Thyroid gland (tissue), 4 donors: ENCODE results near the gene KCNK4.

ENCODE experiments used
- POLR2A ChIP-seq, 2 donors: fragments of 450-650 bp; IDR thresholded peaks; one replicate each; pipeline ENCODE4 v1.6.1; 2017; ENCODE audit warnings: antibody characterized with exemption in 2 of 2, mild to moderate bottlenecking in 2 of 2, moderate library complexity in 1 of 2
- TF ChIP-seq, protein P1 (sequence below), 6 experiments: fragments of 200-600 bp in 3 of 6; fragments of 450-650 bp in 3 of 6; sonication (generic) in 3 of 6; IDR thresholded peaks; one replicate each; pipeline ENCODE4 v1.5.1; 2016 to 2019; ENCODE audit warnings: antibody characterized with exemption in 6 of 6, mild to moderate bottlenecking in 2 of 6, inconsistent platforms in 1 of 6, moderate library complexity in 1 of 6

DNA sequence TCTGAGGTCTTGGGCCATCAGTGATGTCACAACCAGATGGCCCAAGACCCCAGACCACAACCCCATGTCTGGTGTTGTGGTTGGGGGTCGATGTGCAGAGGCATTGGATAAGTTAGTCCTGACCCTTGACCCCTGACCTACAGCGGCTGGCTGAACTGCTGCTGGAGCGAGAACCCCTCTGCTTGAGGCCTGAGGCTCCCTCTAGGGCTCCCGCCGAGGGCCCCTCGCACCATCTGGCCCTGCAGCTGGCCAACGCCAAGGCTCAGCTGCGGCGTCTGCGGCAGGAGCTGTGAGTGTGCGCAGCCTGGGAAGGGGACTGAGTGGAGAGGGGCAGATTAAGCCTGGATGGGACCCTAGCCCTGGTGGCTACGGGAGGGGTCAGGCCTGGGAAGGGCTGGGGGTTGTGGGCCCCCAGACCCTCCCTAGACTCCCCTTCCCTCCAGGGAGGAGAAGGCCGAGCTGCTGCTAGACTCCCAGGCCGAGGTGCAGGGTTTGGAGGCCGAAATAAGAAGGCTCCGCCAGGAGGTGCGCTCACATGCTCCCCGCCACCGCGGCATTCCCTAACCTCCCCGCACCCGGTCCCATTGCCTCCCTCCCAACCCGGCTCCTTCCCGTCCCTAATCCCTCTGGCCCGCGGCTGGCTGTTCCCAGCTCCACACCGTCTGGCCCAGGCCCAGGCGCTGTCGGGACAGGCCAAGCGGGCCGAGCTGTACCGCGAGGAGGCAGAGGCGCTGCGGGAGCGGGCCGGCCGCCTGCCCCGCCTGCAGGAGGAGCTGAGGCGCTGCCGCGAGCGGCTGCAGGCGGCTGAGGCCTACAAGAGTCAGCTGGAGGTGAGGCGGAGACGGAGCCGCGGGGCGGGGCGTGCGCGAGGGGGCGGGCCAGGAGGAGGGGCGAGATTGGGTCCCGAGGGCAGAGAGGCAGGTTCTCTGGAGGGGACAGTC, 51.0 kb downstream of the KCNK4 start:
- TF ChIP-seq, protein P1, sequence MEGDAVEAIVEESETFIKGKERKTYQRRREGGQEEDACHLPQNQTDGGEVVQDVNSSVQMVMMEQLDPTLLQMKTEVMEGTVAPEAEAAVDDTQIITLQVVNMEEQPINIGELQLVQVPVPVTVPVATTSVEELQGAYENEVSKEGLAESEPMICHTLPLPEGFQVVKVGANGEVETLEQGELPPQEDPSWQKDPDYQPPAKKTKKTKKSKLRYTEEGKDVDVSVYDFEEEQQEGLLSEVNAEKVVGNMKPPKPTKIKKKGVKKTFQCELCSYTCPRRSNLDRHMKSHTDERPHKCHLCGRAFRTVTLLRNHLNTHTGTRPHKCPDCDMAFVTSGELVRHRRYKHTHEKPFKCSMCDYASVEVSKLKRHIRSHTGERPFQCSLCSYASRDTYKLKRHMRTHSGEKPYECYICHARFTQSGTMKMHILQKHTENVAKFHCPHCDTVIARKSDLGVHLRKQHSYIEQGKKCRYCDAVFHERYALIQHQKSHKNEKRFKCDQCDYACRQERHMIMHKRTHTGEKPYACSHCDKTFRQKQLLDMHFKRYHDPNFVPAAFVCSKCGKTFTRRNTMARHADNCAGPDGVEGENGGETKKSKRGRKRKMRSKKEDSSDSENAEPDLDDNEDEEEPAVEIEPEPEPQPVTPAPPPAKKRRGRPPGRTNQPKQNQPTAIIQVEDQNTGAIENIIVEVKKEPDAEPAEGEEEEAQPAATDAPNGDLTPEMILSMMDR (IDR thresholded peaks at IDR 0.05), result peak in 4 of 6 experiments; percentile 15 to 59 (median 50)
- TF ChIP-seq POLR2A (IDR thresholded peaks at IDR 0.05), result peak in 1 of 2 donors; percentile 58
